MCF 10A (cell line): ENCODE results near the gene CALD1. TPM values are rescaled to one million over a fixed set of nuclear protein-coding genes. Genes with fewer than 3 reads are reported as not detected.
A peak's percentile ranks its signal among the peaks of the same experiment; 100 is the strongest.

Experiments
- BruUV-seq: library from RNA; stranded (reverse); fragments of 400-500 nt; replicated peaks from 2 replicates; lab custom pipeline; 2021; lab: Mats Ljungman, UMichigan
- CTCF ChIA-PET: fragments of 300-600 bp; sonication (Branson Sonifier 250); formaldehyde crosslinking; extraction: SDS; loops from one replicate; lab custom pipeline; 2021; ENCODE audit warnings: antibody characterized with exemption, inconsistent platforms; lab: Yijun Ruan, JAX
- POLR2A ChIA-PET: fragments of 300-600, 350-650 bp; sonication (Branson Sonifier 250); formaldehyde crosslinking; extraction: SDS; loops from one replicate; lab custom pipeline; 2020; ENCODE audit warnings: antibody characterized with exemption, inconsistent platforms; lab: Yijun Ruan, JAX
- DNase-seq: peaks from one replicate; pipeline ENCODE4 v3.0.0-alpha.2; 2018; ENCODE audit not compliant: unreplicated experiment
- H3K27ac Mint-ChIP-seq: one replicate; pipeline ENCODE4 v1.8.0; 2022; ENCODE audit warnings: mild to moderate bottlenecking, low read depth, mixed read lengths; ENCODE audit not compliant: unreplicated experiment
- H3K27me3 Mint-ChIP-seq: one replicate; pipeline ENCODE4 v1.8.0; 2022; ENCODE audit warnings: mixed read lengths; ENCODE audit not compliant: insufficient read depth, unreplicated experiment
- H3K36me3 Mint-ChIP-seq: one replicate; pipeline ENCODE4 v1.8.0; 2022; ENCODE audit warnings: mild to moderate bottlenecking, moderate library complexity, mixed read lengths; ENCODE audit not compliant: insufficient read depth, unreplicated experiment
- H3K4me1 Mint-ChIP-seq: one replicate; pipeline ENCODE4 v1.8.0; 2022; ENCODE audit warnings: mixed read lengths; ENCODE audit not compliant: insufficient read depth, unreplicated experiment
- H3K4me3 Mint-ChIP-seq: one replicate; pipeline ENCODE4 v1.8.0; 2022; ENCODE audit warnings: mild to moderate bottlenecking, moderate library complexity, mixed read lengths; ENCODE audit not compliant: unreplicated experiment
- H3K9me3 Mint-ChIP-seq: one replicate; pipeline ENCODE4 v1.8.0; 2022; ENCODE audit warnings: mixed read lengths; ENCODE audit not compliant: unreplicated experiment
- intact Hi-C: fragments of 100-400 bp; cut with micrococcal nuclease; formaldehyde crosslinking; loops from 2 replicates; pipeline ENCODE4 v1.14.1; 2022
- total RNA-seq: library from RNA; stranded (reverse); gene quantifications from 2 replicates; pipeline ENCODE4 v1.2.3, GENCODE V29; 2022
- TF ChIP-seq, protein P1 (sequence below): fragments of 200-600 bp; IDR thresholded peaks from one replicate; pipeline ENCODE4 v1.8.0; 2022; ENCODE audit warnings: antibody characterized with exemption, mild to moderate bottlenecking; ENCODE audit not compliant: unreplicated experiment

Gene CALD1
- total RNA-seq, 1 experiment from 2014 or later = 183 TPM

DNA sequence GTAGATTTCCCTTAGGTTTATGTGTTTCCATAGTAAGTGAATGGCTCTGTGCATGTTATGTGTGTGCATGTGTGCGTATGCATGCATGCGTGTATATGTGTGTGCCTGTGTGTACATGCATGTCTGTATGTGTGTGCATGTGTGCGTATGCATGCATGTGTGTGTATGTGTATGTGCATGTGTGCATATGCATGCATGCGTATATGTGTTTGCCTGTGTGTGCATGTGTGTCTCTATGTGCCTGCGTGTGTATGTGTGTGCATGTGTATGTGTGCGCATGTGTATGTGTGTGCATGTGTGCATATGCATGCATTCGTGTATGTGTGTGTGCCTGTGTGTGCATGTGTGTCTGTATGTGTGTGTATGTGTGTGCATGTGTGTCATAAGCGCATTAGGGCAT, 108.1 kb downstream of the CALD1 start:
- ChIA-PET CTCF (interaction anchor here (0.6 to 2.6 kb wide), 4 partner anchors 42 to 430 kb away, joined by 3 to 6 read pairs (median 4); no protein-coding TSS in a partner anchor), POLR2A (interaction anchor here (1.2 to 2.9 kb wide), 4 partner anchors 12 to 284 kb away, joined by 3 to 10 read pairs (median 5); no protein-coding TSS in a partner anchor)
- Mint-ChIP-seq H3K27ac (peak overlapping the region; percentile 96), H3K4me1 (peaks cover 46% of the 10 kb centered on the region), H3K36me3 (no peaks in the 10 kb centered on the region), H3K27me3 (no peaks in the 10 kb centered on the region), H3K9me3 (no peaks in the 10 kb centered on the region), H3K4me3 (no peak overlapping the region)
- DNase-seq = no peak
- BruUV-seq = no TSS peak
- TF ChIP-seq, protein P1, sequence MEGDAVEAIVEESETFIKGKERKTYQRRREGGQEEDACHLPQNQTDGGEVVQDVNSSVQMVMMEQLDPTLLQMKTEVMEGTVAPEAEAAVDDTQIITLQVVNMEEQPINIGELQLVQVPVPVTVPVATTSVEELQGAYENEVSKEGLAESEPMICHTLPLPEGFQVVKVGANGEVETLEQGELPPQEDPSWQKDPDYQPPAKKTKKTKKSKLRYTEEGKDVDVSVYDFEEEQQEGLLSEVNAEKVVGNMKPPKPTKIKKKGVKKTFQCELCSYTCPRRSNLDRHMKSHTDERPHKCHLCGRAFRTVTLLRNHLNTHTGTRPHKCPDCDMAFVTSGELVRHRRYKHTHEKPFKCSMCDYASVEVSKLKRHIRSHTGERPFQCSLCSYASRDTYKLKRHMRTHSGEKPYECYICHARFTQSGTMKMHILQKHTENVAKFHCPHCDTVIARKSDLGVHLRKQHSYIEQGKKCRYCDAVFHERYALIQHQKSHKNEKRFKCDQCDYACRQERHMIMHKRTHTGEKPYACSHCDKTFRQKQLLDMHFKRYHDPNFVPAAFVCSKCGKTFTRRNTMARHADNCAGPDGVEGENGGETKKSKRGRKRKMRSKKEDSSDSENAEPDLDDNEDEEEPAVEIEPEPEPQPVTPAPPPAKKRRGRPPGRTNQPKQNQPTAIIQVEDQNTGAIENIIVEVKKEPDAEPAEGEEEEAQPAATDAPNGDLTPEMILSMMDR = no peak
- intact Hi-C loops = no loop called here

DNA sequence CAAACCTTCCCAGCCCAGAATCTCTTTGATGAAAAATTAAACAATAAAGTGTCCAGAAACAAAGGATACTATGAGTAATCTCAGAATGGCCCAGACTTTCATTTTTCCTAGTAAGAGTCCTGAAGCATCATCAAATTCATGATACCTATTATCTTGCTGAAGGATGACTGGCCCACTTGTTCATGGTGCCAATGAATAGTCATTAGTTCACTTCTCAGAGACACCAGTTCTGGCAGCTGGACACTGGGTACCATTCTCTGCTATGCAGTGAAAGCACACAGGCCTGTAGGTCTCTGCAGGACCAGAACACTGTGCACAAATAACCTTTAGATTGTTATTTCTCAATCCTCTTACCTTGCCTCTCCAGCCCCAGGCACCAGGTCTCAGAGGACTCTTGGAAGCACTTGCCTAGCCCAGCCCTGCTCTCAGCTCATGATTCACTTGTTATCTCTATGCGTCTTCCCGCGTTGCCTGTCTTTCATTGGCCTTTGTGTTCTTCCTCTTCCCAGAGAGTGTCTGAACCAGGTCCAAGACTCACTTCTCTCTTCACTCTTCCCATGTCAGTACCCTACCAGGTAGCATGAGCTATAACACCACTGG, 108.8 kb downstream of the CALD1 start:
- no TSS peak for BruUV-seq
- ChIA-PET CTCF (interaction anchor here (0.5 to 2.6 kb wide), 9 partner anchors 12 to 431 kb away, joined by 3 to 6 read pairs (median 4); partner anchors contain the start of gene CYREN), POLR2A (interaction anchor here (0.5 to 2.9 kb wide), 9 partner anchors 9 to 283 kb away, joined by 3 to 10 read pairs (median 3); no protein-coding TSS in a partner anchor)
- intact Hi-C loops = no loop called here
- Mint-ChIP-seq H3K4me1 (peaks cover 54% of the 10 kb centered on the region), H3K9me3 (no peaks in the 10 kb centered on the region), H3K27ac (peak overlapping the region; percentile 44), H3K4me3 (no peak overlapping the region), H3K27me3 (no peaks in the 10 kb centered on the region), H3K36me3 (no peaks in the 10 kb centered on the region)
- TF ChIP-seq, protein P1 = no peak
- DNase-seq = peak; percentile 88

DNA sequence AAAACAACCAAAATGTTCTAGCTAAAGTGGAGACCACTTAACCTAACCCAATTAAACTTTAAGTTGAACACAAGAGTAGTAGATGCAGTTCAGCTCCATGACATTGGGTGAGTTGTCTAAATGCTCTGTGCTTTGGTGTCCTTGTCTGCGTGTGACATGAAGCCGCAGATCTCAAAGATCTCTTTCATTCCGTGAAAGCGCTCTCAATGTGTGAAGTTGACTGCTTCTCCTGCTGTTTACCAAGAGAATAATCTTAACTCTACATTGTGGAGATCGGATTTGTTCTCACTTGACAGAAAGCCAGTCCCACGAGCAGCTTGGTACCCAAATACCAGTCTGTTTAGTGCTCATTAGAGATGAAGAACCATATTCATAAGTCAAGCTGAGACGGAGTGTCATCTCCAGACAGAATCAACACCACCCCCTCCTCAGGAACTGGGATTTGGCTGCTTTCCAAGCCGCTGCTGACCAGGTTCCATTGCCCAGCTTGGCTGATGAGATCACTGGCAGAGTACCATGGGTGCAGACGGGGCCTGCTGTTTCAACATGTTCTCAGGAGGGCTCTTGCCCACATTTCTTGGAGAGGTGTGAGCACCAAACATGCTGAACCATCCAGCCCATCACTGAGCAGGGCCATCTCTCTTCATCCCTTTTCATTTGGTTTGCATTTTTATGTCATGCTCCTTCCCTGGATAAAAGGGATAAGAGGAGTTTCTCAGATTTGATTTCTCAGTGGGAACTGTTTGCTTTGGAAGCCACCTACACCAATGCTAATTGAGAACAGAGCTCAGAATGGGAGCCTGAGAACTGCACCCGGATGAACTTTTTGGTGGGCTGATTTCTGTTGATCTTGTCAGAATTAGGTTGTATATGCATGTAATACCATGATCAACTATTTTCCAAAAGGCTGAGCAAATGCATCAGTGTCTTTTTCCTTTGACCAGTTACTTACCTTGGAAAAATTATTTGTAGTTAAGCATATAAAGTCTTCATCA, 111.1 kb downstream of the CALD1 start:
- TF ChIP-seq, protein P1 = no peak
- Mint-ChIP-seq H3K27ac (peak overlapping the region; percentile 75), H3K4me1 (peaks cover 66% of the 10 kb centered on the region), H3K36me3 (no peaks in the 10 kb centered on the region), H3K27me3 (no peaks in the 10 kb centered on the region), H3K4me3 (peak overlapping the region; percentile 73), H3K9me3 (peaks cover 2% of the 10 kb centered on the region)
- DNase-seq = peak; percentile 87
- ChIA-PET POLR2A (interaction anchor here (0.6 to 1.8 kb wide), 23 partner anchors 10 to 358 kb away, joined by 3 to 12 read pairs (median 5); partner anchors contain the start of genes BPGM, CALD1 and CYREN), CTCF (interaction anchor here (0.6 to 1.3 kb wide), 5 partner anchors 12 to 458 kb away, joined by 3 to 4 read pairs (median 3); partner anchors contain the start of gene AGBL3)
- no TSS peak for BruUV-seq
- intact Hi-C loops = loop anchor here (5.0 kb wide), 1 partner anchor 108 kb away; no protein-coding TSS in a partner anchor
